NOMO-1 (cell line): ENCODE results near the gene PTBP2.
A peak's percentile ranks its signal among the peaks of the same experiment; 100 is the strongest.

Experiments
- DNase-seq, 2 experiments: peaks; one replicate each; lab custom pipeline; 2025; ENCODE audit not compliant: unreplicated experiment in 2 of 2; lab: John Stamatoyannopoulos, UW

The PTBP2 gene

GRCh38 chr1:96721416-96722160 lies at the start of gene PTBP2:
Gene PTBP2 (plus strand): TSS chr1:96721784. CDS start chr1:96721865, 81 bp downstream.
- DNase-seq, result peak; percentile 74 to 90

GRCh38 chr1:96674915-96675314 lies 46.7 kb upstream of the PTBP2 start:
- DNase-seq, result no peak

- peak; percentile 4 to 31 for DNase-seq
These were observed 39.5 kb upstream of the PTBP2 start for GRCh38 chr1:96682056-96682455.

GRCh38 chr1:96683931-96684330 lies 37.7 kb upstream of the PTBP2 start:
- DNase-seq, result peak in 1 of 2 experiments; percentile 45

- DNase-seq, result no peak
These were observed 36.8 kb upstream of the PTBP2 start for GRCh38 chr1:96684744-96685143.

- no peak for DNase-seq
These were observed 32.8 kb upstream of the PTBP2 start for GRCh38 chr1:96688767-96689166.

GRCh38 chr1:96695954-96696353 lies 25.6 kb upstream of the PTBP2 start:
- no peak for DNase-seq

- no peak for DNase-seq
These were observed 23.1 kb upstream of the PTBP2 start for GRCh38 chr1:96698342-96698983.

GRCh38 chr1:96703186-96703585 lies 18.4 kb upstream of the PTBP2 start:
- no peak for DNase-seq

GRCh38 chr1:96707023-96707422 lies 14.6 kb upstream of the PTBP2 start:
- DNase-seq, result no peak

GRCh38 chr1:96708482-96708881 lies 13.1 kb upstream of the PTBP2 start:
- DNase-seq, result no peak

GRCh38 chr1:96710708-96711477 lies 10.7 kb upstream of the PTBP2 start:
- peak in 1 of 2 experiments; percentile 21 for DNase-seq

GRCh38 chr1:96713649-96714048 lies 7.9 kb upstream of the PTBP2 start:
- DNase-seq, result no peak

GRCh38 chr1:96714881-96715280 lies 6.7 kb upstream of the PTBP2 start:
- DNase-seq, result no peak

- no peak for DNase-seq
These were observed 6.1 kb upstream of the PTBP2 start for GRCh38 chr1:96715482-96715881.

- no peak for DNase-seq
These were observed 550 bp upstream of the PTBP2 start for GRCh38 chr1:96721053-96721415.

GRCh38 chr1:96722161-96722922 lies 758 bp downstream of the PTBP2 start:
- peak in 1 of 2 experiments; percentile 64 for DNase-seq

GRCh38 chr1:96722958-96723357 lies 1.4 kb downstream of the PTBP2 start:
- DNase-seq, result no peak

- peak in 1 of 2 experiments; percentile 8 for DNase-seq
These were observed 1.8 kb downstream of the PTBP2 start for GRCh38 chr1:96723377-96723776.

GRCh38 chr1:96723936-96724335 lies 2.4 kb downstream of the PTBP2 start:
- DNase-seq, result no peak

GRCh38 chr1:96727860-96728259 lies 6.3 kb downstream of the PTBP2 start:
- DNase-seq, result no peak
